Ovary (tissue), 3 donors: ENCODE measurements around the gene STARD5.

Source experiments
- POLR2A ChIP-seq: fragments of 450-650 bp; IDR thresholded peaks from one replicate; pipeline ENCODE4 v1.6.1; 2017; ENCODE audit warnings: antibody characterized with exemption, mild to moderate bottlenecking, moderate library complexity
- TF ChIP-seq, protein P1 (sequence below), 3 donors: fragments of 450-650 bp in 2 of 3; fragments of 200-600 bp in 1 of 3; IDR thresholded peaks; one replicate each; pipeline versions ENCODE4 v1.5.1 to v1.8.0; 2016 to 2022; ENCODE audit warnings: antibody characterized with exemption in 3 of 3, mild to moderate bottlenecking in 1 of 3
- donor health status: DM: no; HTN: no; CAD: no.

DNA sequence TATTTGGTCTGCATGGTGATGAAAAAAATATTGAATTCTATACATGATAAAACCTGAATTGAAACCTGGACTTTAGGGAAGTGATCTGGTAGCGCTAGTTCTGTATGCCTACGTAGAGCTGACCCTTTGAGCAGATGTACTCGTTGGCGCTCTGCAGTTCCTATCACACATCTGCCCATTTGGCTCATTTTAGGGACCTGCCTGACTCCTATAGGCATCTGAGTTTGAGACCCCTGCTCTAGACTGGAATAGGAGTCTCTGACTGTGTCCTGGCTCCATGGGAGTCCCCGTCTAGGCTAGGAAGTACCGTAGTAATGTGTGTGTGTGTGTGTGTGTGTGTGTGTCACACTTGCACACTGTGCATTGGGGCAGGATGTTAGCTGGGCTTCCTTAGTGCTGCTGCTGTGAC lies 21.2 kb downstream of the STARD5 start:
- TF ChIP-seq, protein P1, sequence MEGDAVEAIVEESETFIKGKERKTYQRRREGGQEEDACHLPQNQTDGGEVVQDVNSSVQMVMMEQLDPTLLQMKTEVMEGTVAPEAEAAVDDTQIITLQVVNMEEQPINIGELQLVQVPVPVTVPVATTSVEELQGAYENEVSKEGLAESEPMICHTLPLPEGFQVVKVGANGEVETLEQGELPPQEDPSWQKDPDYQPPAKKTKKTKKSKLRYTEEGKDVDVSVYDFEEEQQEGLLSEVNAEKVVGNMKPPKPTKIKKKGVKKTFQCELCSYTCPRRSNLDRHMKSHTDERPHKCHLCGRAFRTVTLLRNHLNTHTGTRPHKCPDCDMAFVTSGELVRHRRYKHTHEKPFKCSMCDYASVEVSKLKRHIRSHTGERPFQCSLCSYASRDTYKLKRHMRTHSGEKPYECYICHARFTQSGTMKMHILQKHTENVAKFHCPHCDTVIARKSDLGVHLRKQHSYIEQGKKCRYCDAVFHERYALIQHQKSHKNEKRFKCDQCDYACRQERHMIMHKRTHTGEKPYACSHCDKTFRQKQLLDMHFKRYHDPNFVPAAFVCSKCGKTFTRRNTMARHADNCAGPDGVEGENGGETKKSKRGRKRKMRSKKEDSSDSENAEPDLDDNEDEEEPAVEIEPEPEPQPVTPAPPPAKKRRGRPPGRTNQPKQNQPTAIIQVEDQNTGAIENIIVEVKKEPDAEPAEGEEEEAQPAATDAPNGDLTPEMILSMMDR (IDR thresholded peaks at IDR 0.05) = no peak
- TF ChIP-seq POLR2A = no peak
